Measurements from ENCODE around the gene SGCD. TPM values are rescaled to one million over a fixed set of nuclear protein-coding genes. Genes with fewer than 3 reads are reported as not detected.
A peak's percentile ranks its signal among the peaks of the same experiment; 100 is the strongest.

SGCD gene
- total RNA-seq, 1 donor from 2014 or later: 76.9 TPM

- DNase-seq (no peak), ATAC-seq (no peak)
- intact Hi-C loops (cut with micrococcal nuclease): no loop called here
Observed at GRCh38 chr5:156395306-156395675, 68.3 kb downstream of the SGCD start.

GRCh38 chr5:156396063-156396829 lies 69.3 kb downstream of the SGCD start:
- intact Hi-C loops (cut with micrococcal nuclease): no loop called here
- no peak for DNase-seq
- ATAC-seq: peak; percentile 30

GRCh38 chr5:156396830-156397081 lies 69.8 kb downstream of the SGCD start:
- no peak for ATAC-seq
- intact Hi-C loops (cut with micrococcal nuclease): no loop called here
- no peak for DNase-seq

- intact Hi-C loops (cut with micrococcal nuclease): no loop called here
- DNase-seq: no peak
- peak; percentile 57 for ATAC-seq
Observed at GRCh38 chr5:156399323-156399722, 72.4 kb downstream of the SGCD start.

GRCh38 chr5:156400231-156400986 lies 73.4 kb downstream of the SGCD start:
- ATAC-seq: no peak
- intact Hi-C loops (cut with micrococcal nuclease): no loop called here
- DNase-seq: no peak

GRCh38 chr5:156401804-156402203 lies 74.8 kb downstream of the SGCD start:
- intact Hi-C loops (cut with micrococcal nuclease): no loop called here
- no peak for ATAC-seq
- DNase-seq: no peak

GRCh38 chr5:156402387-156402921 lies 75.5 kb downstream of the SGCD start:
- intact Hi-C loops (cut with micrococcal nuclease): no loop called here
- DNase-seq (no peak), ATAC-seq (no peak)

- no peak for ATAC-seq
- DNase-seq: no peak
- intact Hi-C loops (cut with micrococcal nuclease): no loop called here
Observed at GRCh38 chr5:156405988-156406387, 79.0 kb downstream of the SGCD start.

- DNase-seq (no peak), ATAC-seq (no peak)
- intact Hi-C loops (cut with micrococcal nuclease): no loop called here
Observed at GRCh38 chr5:156407251-156407650, 80.3 kb downstream of the SGCD start.

- DNase-seq: no peak
- intact Hi-C loops (cut with micrococcal nuclease): no loop called here
- ATAC-seq: peak; percentile 39
Observed at GRCh38 chr5:156409834-156410233, 82.9 kb downstream of the SGCD start.

- intact Hi-C loops (cut with micrococcal nuclease): no loop called here
- ATAC-seq (peak; percentile 82), DNase-seq (no peak)
Observed at GRCh38 chr5:156411185-156411613, 84.2 kb downstream of the SGCD start.

GRCh38 chr5:156411957-156412356 lies 85.0 kb downstream of the SGCD start:
- intact Hi-C loops (cut with micrococcal nuclease): no loop called here
- no peak for DNase-seq
- ATAC-seq: no peak

GRCh38 chr5:156414391-156414790 lies 87.4 kb downstream of the SGCD start:
- DNase-seq (no peak), ATAC-seq (no peak)
- intact Hi-C loops (cut with micrococcal nuclease): no loop called here

- no peak for ATAC-seq
- intact Hi-C loops (cut with micrococcal nuclease): no loop called here
Observed at GRCh38 chr5:156419661-156420060, 92.7 kb downstream of the SGCD start.

GRCh38 chr5:156420665-156421064 lies 93.7 kb downstream of the SGCD start:
- intact Hi-C loops (cut with micrococcal nuclease): no loop called here
- ATAC-seq (no peak), DNase-seq (no peak)

More at GRCh38 chr5:156419661-156420060, 92.7 kb downstream of the SGCD start:
- DNase-seq: no peak

- peak; percentile 70 for ATAC-seq
- intact Hi-C loops (cut with micrococcal nuclease): no loop called here
- no peak for DNase-seq
Observed at GRCh38 chr5:156421798-156422197, 94.8 kb downstream of the SGCD start.

- no peak for ATAC-seq
- intact Hi-C loops (cut with micrococcal nuclease): no loop called here
- DNase-seq: no peak
Observed at GRCh38 chr5:156423597-156423996, 96.6 kb downstream of the SGCD start.

- ATAC-seq (no peak), DNase-seq (no peak)
- intact Hi-C loops (cut with micrococcal nuclease): no loop called here
Observed at GRCh38 chr5:156427315-156427714, 100.4 kb downstream of the SGCD start.

GRCh38 chr5:156431956-156432829 lies 105.2 kb downstream of the SGCD start:
- ATAC-seq: peak; percentile 33
- peak; percentile 40 for DNase-seq
- intact Hi-C loops (cut with micrococcal nuclease): no loop called here

GRCh38 chr5:156432830-156433105 lies 105.8 kb downstream of the SGCD start:
- ATAC-seq (no peak), DNase-seq (no peak)
- intact Hi-C loops (cut with micrococcal nuclease): no loop called here

All from left ventricle myocardium superior (tissue), 1 donor.